HG03066 (cell line): ENCODE data around the gene RNU6-1.
A peak's percentile ranks its signal among the peaks of the same experiment; 100 is the strongest.

Source experiments
- ATAC-seq: cut with Tn5 transposase; IDR thresholded peaks from one replicate; pipeline ENCODE4 v1.9.1; 2021; ENCODE audit warnings: low read depth; ENCODE audit not compliant: unreplicated experiment

Gene RNU6-1

GRCh38 chr15:67839929-67840748, at the start of gene RNU6-1:
TSS of gene RNU6-1 (minus strand) at chr15:67840045.
- peak; percentile 68 for ATAC-seq

GRCh38 chr15:67887776-67888175, 47.9 kb upstream of the RNU6-1 start:
- ATAC-seq, result no peak

- ATAC-seq, result no peak
Measured at GRCh38 chr15:67885861-67886260, 46.0 kb upstream of the RNU6-1 start.

- no peak for ATAC-seq
Measured at GRCh38 chr15:67885175-67885523, 45.3 kb upstream of the RNU6-1 start.

- ATAC-seq, result no peak
Measured at GRCh38 chr15:67884514-67885174, 44.8 kb upstream of the RNU6-1 start.

GRCh38 chr15:67884009-67884408, 44.2 kb upstream of the RNU6-1 start:
- no peak for ATAC-seq

- ATAC-seq, result no peak
Measured at GRCh38 chr15:67883234-67883773, 43.5 kb upstream of the RNU6-1 start.

GRCh38 chr15:67882487-67883233, 42.8 kb upstream of the RNU6-1 start:
- no peak for ATAC-seq

GRCh38 chr15:67880651-67881182, 40.9 kb upstream of the RNU6-1 start:
- no peak for ATAC-seq

- no peak for ATAC-seq
Measured at GRCh38 chr15:67879440-67880129, 39.7 kb upstream of the RNU6-1 start.

- ATAC-seq, result no peak
Measured at GRCh38 chr15:67878712-67879206, 38.9 kb upstream of the RNU6-1 start.

GRCh38 chr15:67873777-67874176, 33.9 kb upstream of the RNU6-1 start:
- ATAC-seq, result no peak

GRCh38 chr15:67870868-67871408, 31.1 kb upstream of the RNU6-1 start:
- ATAC-seq, result no peak

GRCh38 chr15:67869701-67870100, 29.9 kb upstream of the RNU6-1 start:
- ATAC-seq, result no peak

- ATAC-seq, result no peak
Measured at GRCh38 chr15:67865766-67866165, 25.9 kb upstream of the RNU6-1 start.

- ATAC-seq, result no peak
Measured at GRCh38 chr15:67865331-67865730, 25.5 kb upstream of the RNU6-1 start.

GRCh38 chr15:67863442-67863987, 23.7 kb upstream of the RNU6-1 start:
- ATAC-seq, result peak; percentile 88

GRCh38 chr15:67862750-67863441, 23.1 kb upstream of the RNU6-1 start:
- peak; percentile 28 for ATAC-seq

- no peak for ATAC-seq
Measured at GRCh38 chr15:67861983-67862382, 22.1 kb upstream of the RNU6-1 start.
